Measurements from ENCODE around the gene IL1RAPL1. TPM values are rescaled to one million over a fixed set of nuclear protein-coding genes. Genes with fewer than 3 reads are reported as not detected.

Gene IL1RAPL1
- total and polyA plus RNA-seq, 2 experiments from 2014 or later, result 0.18 to 0.49 TPM

GRCh38 chrX:28920153-28920943 lies 333.1 kb downstream of the IL1RAPL1 start (continued):
- TF ChIP-seq, protein P1, sequence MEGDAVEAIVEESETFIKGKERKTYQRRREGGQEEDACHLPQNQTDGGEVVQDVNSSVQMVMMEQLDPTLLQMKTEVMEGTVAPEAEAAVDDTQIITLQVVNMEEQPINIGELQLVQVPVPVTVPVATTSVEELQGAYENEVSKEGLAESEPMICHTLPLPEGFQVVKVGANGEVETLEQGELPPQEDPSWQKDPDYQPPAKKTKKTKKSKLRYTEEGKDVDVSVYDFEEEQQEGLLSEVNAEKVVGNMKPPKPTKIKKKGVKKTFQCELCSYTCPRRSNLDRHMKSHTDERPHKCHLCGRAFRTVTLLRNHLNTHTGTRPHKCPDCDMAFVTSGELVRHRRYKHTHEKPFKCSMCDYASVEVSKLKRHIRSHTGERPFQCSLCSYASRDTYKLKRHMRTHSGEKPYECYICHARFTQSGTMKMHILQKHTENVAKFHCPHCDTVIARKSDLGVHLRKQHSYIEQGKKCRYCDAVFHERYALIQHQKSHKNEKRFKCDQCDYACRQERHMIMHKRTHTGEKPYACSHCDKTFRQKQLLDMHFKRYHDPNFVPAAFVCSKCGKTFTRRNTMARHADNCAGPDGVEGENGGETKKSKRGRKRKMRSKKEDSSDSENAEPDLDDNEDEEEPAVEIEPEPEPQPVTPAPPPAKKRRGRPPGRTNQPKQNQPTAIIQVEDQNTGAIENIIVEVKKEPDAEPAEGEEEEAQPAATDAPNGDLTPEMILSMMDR (conservative IDR thresholded peaks at IDR 0.05; ENCODE audit: low read depth in 2 of 2), result no peak

GRCh38 chrX:28922106-28922505 lies 334.9 kb downstream of the IL1RAPL1 start:
- Histone ChIP-seq H2AFZ (no peak overlapping the region), H3K4me2 (no peak overlapping the region), H3K27me3 (ENCODE audit: insufficient read depth) (no peaks in the 10 kb centered on the region), H3F3A (replicated peaks; ENCODE audit: low read depth) (no peaks in the 10 kb centered on the region), H4K20me1 (replicated peaks; ENCODE audit: insufficient read depth) (no peaks in the 10 kb centered on the region), H3K4me1 (ENCODE audit: insufficient read depth) (peaks cover 16% of the 10 kb centered on the region), H3K4me3 (no peak overlapping the region), H3K9me2 (ENCODE audit: insufficient read depth) (no peaks in the 10 kb centered on the region), H3K36me3 (ENCODE audit: insufficient read depth) (no peaks in the 10 kb centered on the region), H3K27ac (ENCODE audit: low read depth) (no peak overlapping the region), H3K79me2 (replicated peaks; ENCODE audit: insufficient read depth) (no peaks in the 10 kb centered on the region)
- ATAC-seq (no peak), DNase-seq (ENCODE audit: low spot score) (no peak)
- Mint-ChIP-seq H3K4me1 (peaks cover 19% of the 10 kb centered on the region), H3K36me3 (ENCODE audit: low read depth) (no peaks in the 10 kb centered on the region), H3K9me3 (no peaks in the 10 kb centered on the region), H3K27ac (no peak overlapping the region), H3K27me3 (ENCODE audit: insufficient read depth, low read depth, poor library complexity) (no peaks in the 10 kb centered on the region), H3K4me3 (no peak overlapping the region)
- no peak for TF ChIP-seq EZH2 (IDR thresholded peaks at IDR 0.05; ENCODE audit: low read depth, unreplicated experiment)
- TF ChIP-seq, protein P1 (conservative IDR thresholded peaks at IDR 0.05; ENCODE audit: low read depth in 2 of 2), result no peak

DNA sequence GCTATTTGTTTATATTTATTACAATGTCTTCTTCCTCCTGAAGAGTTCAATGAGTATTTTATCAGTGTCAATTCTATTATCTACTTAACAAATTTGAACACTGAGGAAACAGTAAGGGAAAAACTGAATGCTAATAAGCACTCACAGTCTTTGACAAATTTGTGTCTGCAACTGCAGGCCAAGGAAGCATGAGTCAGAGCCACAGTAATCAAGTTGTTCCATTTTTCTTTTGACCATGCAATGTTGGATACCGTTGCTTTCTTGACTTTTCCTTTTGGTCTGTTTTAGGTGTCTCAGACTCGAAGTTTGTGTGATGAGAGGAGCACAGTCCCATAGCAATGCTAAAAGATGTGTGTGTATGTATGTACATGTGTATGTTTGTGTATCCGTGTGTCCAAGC lies 359.6 kb downstream of the IL1RAPL1 start:
- Mint-ChIP-seq H3K9me3 (no peaks in the 10 kb centered on the region), H3K27me3 (ENCODE audit: insufficient read depth, low read depth, poor library complexity) (no peaks in the 10 kb centered on the region), H3K27ac (no peak overlapping the region), H3K4me1 (no peaks in the 10 kb centered on the region), H3K4me3 (no peak overlapping the region), H3K36me3 (ENCODE audit: low read depth) (no peaks in the 10 kb centered on the region)
- no peak for DNase-seq (ENCODE audit: low spot score)
- Histone ChIP-seq H4K20me1 (replicated peaks; ENCODE audit: insufficient read depth) (no peaks in the 10 kb centered on the region), H3K4me2 (no peak overlapping the region), H3K4me3 (no peak overlapping the region), H3K36me3 (ENCODE audit: insufficient read depth) (no peaks in the 10 kb centered on the region), H3K9me2 (ENCODE audit: insufficient read depth) (no peaks in the 10 kb centered on the region), H3K27ac (ENCODE audit: low read depth) (no peak overlapping the region), H3F3A (replicated peaks; ENCODE audit: low read depth) (no peaks in the 10 kb centered on the region), H2AFZ (no peak overlapping the region), H3K27me3 (ENCODE audit: insufficient read depth) (no peaks in the 10 kb centered on the region), H3K79me2 (replicated peaks; ENCODE audit: insufficient read depth) (no peaks in the 10 kb centered on the region), H3K4me1 (ENCODE audit: insufficient read depth) (no peaks in the 10 kb centered on the region)
- no peak for ATAC-seq
- TF ChIP-seq STAT1 (IDR thresholded peaks at IDR 0.05; ENCODE audit: unreplicated experiment), result no peak
- TF ChIP-seq, protein P1 (conservative IDR thresholded peaks at IDR 0.05; ENCODE audit: low read depth in 2 of 2), result no peak
- TF ChIP-seq CREB1 (CRISPR knock-in tag; IDR thresholded peaks at IDR 0.05; ENCODE audit: low read depth), result no peak
- TF ChIP-seq POLR2AphosphoS5 (IDR thresholded peaks at IDR 0.05; ENCODE audit: low read depth), result no peak

All from GM23338 (cell line).